WTC11 (cell line): ENCODE measurements around the gene PTPRT. TPM values are rescaled to one million over a fixed set of nuclear protein-coding genes. Genes with fewer than 3 reads are reported as not detected.

ENCODE experiments used
- ATAC-seq: fragments of 200-7000 bp; cut with Tn5 transposase; 2 replicates; pipeline ENCODE4 v1.10.0; 2021; ENCODE audit warnings: mild to moderate bottlenecking, moderate library complexity
- CTCF ChIA-PET: fragments of 300-600 bp; sonication (Branson Sonifier 250); formaldehyde crosslinking; loops from one replicate; lab custom pipeline; 2021; ENCODE audit warnings: antibody characterized with exemption; lab: Charles Lee
- POLR2A ChIA-PET: fragments of 350-600 bp; sonication (Branson Sonifier 250); formaldehyde crosslinking; loops from one replicate; lab custom pipeline; 2021; ENCODE audit warnings: antibody characterized with exemption; lab: Charles Lee
- DNase-seq: peaks from one replicate; pipeline ENCODE4 v3.0.0; 2021; ENCODE audit warnings: low spot score
- H3K27ac Mint-ChIP-seq: 2 replicates; pipeline ENCODE4 v1.8.0; 2021; ENCODE audit warnings: mixed read lengths
- H3K27me3 Mint-ChIP-seq: 2 replicates; pipeline ENCODE4 v1.8.0; 2021; ENCODE audit warnings: low read depth, mild to moderate bottlenecking, moderate library complexity, mixed read lengths
- H3K36me3 Mint-ChIP-seq: 2 replicates; pipeline ENCODE4 v1.8.0; 2021; ENCODE audit warnings: mixed read lengths
- H3K4me1 Mint-ChIP-seq: 2 replicates; pipeline ENCODE4 v1.8.0; 2022; ENCODE audit warnings: mixed read lengths
- H3K4me3 Mint-ChIP-seq: 2 replicates; pipeline ENCODE4 v1.8.0; 2021; ENCODE audit warnings: mild to moderate bottlenecking, moderate library complexity, mixed read lengths
- H3K9me3 Mint-ChIP-seq: 2 replicates; pipeline ENCODE4 v1.8.0; 2021; ENCODE audit warnings: mixed read lengths
- CBFB ChIP-seq: sonication (generic); formaldehyde crosslinking; IDR thresholded peaks from 2 replicates; pipeline ENCODE4 v1.8.1; 2022; ENCODE audit warnings: mild to moderate bottlenecking, low read depth, missing genetic modification reagents
- FOXJ3 ChIP-seq: sonication (generic); formaldehyde crosslinking; IDR thresholded peaks from 2 replicates; pipeline ENCODE4 v1.9.0; 2021; ENCODE audit warnings: missing genetic modification reagents, mild to moderate bottlenecking, borderline replicate concordance
- KAT7 ChIP-seq: sonication (generic); formaldehyde crosslinking; IDR thresholded peaks from 2 replicates; pipeline ENCODE4 v1.8.1; 2023; ENCODE audit warnings: missing genetic modification reagents, mild to moderate bottlenecking, borderline replicate concordance
- PRRX2 ChIP-seq: fragments of 250-450 bp; sonication (Bioruptor Pico); IDR thresholded peaks from 2 replicates; pipeline ENCODE4 v1.8.0; 2021; ENCODE audit warnings: mild to moderate bottlenecking
- SMAD3 ChIP-seq: sonication (generic); formaldehyde crosslinking; IDR thresholded peaks from 2 replicates; pipeline ENCODE4 v1.8.0; 2022; ENCODE audit warnings: missing genetic modification reagents, mild to moderate bottlenecking, borderline replicate concordance
- ZNF416 ChIP-seq: fragments of 250-450 bp; sonication (Bioruptor Pico); IDR thresholded peaks from 2 replicates; pipeline ENCODE4 v1.9.0; 2021; ENCODE audit warnings: mild to moderate bottlenecking, inconsistent platforms
- total RNA-seq: library from RNA; stranded (reverse); gene quantifications from 3 replicates; pipeline ENCODE4 v1.2.3, GENCODE V29; 2021
- TF ChIP-seq, protein P1 (sequence below): sonication (generic); formaldehyde crosslinking; IDR thresholded peaks from 2 replicates; pipeline ENCODE4 v1.8.1; 2023; ENCODE audit warnings: mild to moderate bottlenecking, missing genetic modification reagents
- TF ChIP-seq, protein P2 (sequence below): sonication (generic); formaldehyde crosslinking; IDR thresholded peaks from 2 replicates; pipeline ENCODE4 v1.8.1; 2022; ENCODE audit warnings: low read depth, mild to moderate bottlenecking, moderate library complexity, missing genetic modification reagents, borderline replicate concordance
- TF ChIP-seq, protein P3 (sequence below): sonication (generic); formaldehyde crosslinking; conservative IDR thresholded peaks from 2 replicates; pipeline ENCODE4 v1.8.1; 2022; ENCODE audit warnings: mild to moderate bottlenecking, missing genetic modification reagents
- TF ChIP-seq, protein P4 (sequence below): sonication (generic); formaldehyde crosslinking; IDR thresholded peaks from 2 replicates; pipeline ENCODE4 v1.8.1; 2022; ENCODE audit warnings: missing genetic modification reagents, borderline replicate concordance
- TF ChIP-seq, protein P5 (sequence below): sonication (generic); formaldehyde crosslinking; IDR thresholded peaks from 2 replicates; pipeline ENCODE4 v1.8.0; 2023; ENCODE audit warnings: mild to moderate bottlenecking, missing genetic modification reagents

PTPRT gene
- total RNA-seq, 1 experiment from 2014 or later, result 1.1 TPM

DNA sequence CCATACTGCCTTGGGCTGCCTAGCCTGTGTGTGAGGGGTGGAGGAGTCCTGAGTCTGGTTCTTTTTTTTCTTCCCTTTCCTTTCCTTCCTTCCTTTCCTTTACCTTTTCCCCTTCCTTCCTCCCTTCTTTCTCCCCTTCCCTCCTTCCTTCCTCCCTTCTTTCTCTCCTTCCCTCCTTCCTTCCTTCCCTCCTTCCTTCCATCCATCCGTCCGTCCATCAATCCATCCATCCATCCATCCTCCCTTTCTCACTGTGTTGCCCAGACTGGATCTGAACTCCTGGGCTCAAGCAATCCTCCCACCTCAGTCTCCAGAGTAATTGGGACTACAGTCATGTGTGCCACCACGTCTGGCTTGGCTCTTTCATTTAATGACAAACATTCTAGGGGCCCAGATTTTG, 820.8 kb downstream of the PTPRT start:
- TF ChIP-seq ZNF416 (CRISPR knock-in tag), result no peak
- TF ChIP-seq, protein P1, sequence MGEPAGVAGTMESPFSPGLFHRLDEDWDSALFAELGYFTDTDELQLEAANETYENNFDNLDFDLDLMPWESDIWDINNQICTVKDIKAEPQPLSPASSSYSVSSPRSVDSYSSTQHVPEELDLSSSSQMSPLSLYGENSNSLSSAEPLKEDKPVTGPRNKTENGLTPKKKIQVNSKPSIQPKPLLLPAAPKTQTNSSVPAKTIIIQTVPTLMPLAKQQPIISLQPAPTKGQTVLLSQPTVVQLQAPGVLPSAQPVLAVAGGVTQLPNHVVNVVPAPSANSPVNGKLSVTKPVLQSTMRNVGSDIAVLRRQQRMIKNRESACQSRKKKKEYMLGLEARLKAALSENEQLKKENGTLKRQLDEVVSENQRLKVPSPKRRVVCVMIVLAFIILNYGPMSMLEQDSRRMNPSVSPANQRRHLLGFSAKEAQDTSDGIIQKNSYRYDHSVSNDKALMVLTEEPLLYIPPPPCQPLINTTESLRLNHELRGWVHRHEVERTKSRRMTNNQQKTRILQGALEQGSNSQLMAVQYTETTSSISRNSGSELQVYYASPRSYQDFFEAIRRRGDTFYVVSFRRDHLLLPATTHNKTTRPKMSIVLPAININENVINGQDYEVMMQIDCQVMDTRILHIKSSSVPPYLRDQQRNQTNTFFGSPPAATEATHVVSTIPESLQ (CRISPR knock-in tag), result no peak
- Mint-ChIP-seq H3K9me3 (no peaks in the 10 kb centered on the region), H3K27me3 (peaks cover 17% of the 10 kb centered on the region), H3K36me3 (no peaks in the 10 kb centered on the region), H3K27ac (no peak overlapping the region), H3K4me1 (peaks cover 11% of the 10 kb centered on the region), H3K4me3 (no peak overlapping the region)
- CTCF ChIA-PET, result no interaction called here
- ATAC-seq, result no peak
- DNase-seq, result no peak
- POLR2A ChIA-PET, result no interaction called here

DNA sequence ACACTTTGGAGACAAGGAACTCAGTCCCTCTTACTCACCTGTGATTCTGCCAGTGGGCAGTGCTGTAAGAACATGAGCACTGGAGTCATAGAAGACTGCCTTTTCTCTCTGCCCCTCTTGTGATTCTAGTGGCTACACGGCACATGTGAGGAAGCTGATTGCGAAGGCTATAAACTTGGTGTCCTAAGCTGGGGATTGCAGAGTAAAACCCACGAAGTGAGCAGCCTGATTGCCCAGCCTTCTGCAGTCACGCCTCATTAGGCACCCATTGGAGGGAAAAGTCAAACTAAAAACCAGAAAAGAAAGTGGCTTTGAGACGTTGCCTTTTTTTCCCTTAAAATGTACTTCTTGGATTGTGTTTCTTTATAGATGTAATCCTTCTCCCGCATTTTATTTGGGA, 823.1 kb downstream of the PTPRT start:
- no peaks in the 10 kb centered on the region for H3K36me3 Mint-ChIP-seq
- TF ChIP-seq SMAD3 (CRISPR knock-in tag) (no peak), PRRX2 (CRISPR knock-in tag) (no peak), KAT7 (CRISPR knock-in tag) (no peak), FOXJ3 (no peak), CBFB (CRISPR knock-in tag) (no peak)
- TF ChIP-seq, protein P2, sequence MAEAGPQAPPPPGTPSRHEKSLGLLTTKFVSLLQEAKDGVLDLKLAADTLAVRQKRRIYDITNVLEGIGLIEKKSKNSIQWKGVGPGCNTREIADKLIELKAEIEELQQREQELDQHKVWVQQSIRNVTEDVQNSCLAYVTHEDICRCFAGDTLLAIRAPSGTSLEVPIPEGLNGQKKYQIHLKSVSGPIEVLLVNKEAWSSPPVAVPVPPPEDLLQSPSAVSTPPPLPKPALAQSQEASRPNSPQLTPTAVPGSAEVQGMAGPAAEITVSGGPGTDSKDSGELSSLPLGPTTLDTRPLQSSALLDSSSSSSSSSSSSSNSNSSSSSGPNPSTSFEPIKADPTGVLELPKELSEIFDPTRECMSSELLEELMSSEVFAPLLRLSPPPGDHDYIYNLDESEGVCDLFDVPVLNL, result no peak
- TF ChIP-seq, protein P3, sequence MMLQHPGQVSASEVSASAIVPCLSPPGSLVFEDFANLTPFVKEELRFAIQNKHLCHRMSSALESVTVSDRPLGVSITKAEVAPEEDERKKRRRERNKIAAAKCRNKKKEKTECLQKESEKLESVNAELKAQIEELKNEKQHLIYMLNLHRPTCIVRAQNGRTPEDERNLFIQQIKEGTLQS (CRISPR knock-in tag), result no peak
- TF ChIP-seq, protein P4, sequence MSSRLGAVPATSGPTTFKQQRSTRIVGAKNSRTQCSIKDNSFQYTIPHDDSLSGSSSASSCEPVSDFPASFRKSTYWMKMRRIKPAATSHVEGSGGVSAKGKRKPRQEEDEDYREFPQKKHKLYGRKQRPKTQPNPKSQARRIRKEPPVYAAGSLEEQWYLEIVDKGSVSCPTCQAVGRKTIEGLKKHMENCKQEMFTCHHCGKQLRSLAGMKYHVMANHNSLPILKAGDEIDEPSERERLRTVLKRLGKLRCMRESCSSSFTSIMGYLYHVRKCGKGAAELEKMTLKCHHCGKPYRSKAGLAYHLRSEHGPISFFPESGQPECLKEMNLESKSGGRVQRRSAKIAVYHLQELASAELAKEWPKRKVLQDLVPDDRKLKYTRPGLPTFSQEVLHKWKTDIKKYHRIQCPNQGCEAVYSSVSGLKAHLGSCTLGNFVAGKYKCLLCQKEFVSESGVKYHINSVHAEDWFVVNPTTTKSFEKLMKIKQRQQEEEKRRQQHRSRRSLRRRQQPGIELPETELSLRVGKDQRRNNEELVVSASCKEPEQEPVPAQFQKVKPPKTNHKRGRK (CRISPR knock-in tag), result no peak
- TF ChIP-seq, all 79 proteins: peak for 0
- CTCF ChIA-PET, result no interaction called here
- no peak overlapping the region for H3K27ac Mint-ChIP-seq
- no peak for ATAC-seq
- POLR2A ChIA-PET, result no interaction called here
- peaks cover 17% of the 10 kb centered on the region for H3K27me3 Mint-ChIP-seq
- no peak overlapping the region for H3K4me3 Mint-ChIP-seq
- H3K4me1 Mint-ChIP-seq, result peaks cover 13% of the 10 kb centered on the region
- no peak for DNase-seq
- no peaks in the 10 kb centered on the region for H3K9me3 Mint-ChIP-seq

DNA sequence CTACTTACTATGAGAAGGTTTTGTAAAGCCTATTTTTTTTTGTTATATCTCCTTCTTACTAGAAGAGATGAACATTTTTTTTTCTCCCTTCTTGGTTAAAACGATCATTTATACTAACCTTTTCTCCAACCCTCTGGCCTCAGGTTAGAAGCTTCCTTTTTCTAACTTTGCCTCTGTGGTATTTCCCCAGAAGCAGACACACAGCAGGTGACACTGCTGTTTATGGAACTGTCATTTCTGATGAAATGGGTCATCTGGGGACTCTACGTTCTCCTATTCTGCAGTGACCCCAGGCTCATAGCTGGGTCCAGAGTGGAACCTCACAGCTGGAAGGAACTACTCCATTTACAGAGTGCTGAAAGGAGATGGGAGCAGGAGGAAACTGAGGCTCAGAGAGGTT, 825.3 kb downstream of the PTPRT start:
- POLR2A ChIA-PET, result no interaction called here
- ATAC-seq, result no peak
- H3K4me3 Mint-ChIP-seq, result no peak overlapping the region
- no peak overlapping the region for H3K27ac Mint-ChIP-seq
- DNase-seq, result no peak
- TF ChIP-seq, protein P5, sequence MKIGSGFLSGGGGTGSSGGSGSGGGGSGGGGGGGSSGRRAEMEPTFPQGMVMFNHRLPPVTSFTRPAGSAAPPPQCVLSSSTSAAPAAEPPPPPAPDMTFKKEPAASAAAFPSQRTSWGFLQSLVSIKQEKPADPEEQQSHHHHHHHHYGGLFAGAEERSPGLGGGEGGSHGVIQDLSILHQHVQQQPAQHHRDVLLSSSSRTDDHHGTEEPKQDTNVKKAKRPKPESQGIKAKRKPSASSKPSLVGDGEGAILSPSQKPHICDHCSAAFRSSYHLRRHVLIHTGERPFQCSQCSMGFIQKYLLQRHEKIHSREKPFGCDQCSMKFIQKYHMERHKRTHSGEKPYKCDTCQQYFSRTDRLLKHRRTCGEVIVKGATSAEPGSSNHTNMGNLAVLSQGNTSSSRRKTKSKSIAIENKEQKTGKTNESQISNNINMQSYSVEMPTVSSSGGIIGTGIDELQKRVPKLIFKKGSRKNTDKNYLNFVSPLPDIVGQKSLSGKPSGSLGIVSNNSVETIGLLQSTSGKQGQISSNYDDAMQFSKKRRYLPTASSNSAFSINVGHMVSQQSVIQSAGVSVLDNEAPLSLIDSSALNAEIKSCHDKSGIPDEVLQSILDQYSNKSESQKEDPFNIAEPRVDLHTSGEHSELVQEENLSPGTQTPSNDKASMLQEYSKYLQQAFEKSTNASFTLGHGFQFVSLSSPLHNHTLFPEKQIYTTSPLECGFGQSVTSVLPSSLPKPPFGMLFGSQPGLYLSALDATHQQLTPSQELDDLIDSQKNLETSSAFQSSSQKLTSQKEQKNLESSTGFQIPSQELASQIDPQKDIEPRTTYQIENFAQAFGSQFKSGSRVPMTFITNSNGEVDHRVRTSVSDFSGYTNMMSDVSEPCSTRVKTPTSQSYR (CRISPR knock-in tag), result no peak
- TF ChIP-seq, all 79 proteins: peak for 0
- H3K4me1 Mint-ChIP-seq, result peaks cover 10% of the 10 kb centered on the region
- peaks cover 17% of the 10 kb centered on the region for H3K27me3 Mint-ChIP-seq
- no peaks in the 10 kb centered on the region for H3K36me3 Mint-ChIP-seq
- CTCF ChIA-PET, result interaction anchor here (0.6 kb wide), 1 partner anchor 228 kb away, joined by 3 read pairs; no protein-coding TSS in a partner anchor
- no peaks in the 10 kb centered on the region for H3K9me3 Mint-ChIP-seq
